Subcutaneous adipose tissue (tissue), 4 donors: ENCODE measurements around the gene GNG7. TPM values are rescaled to one million over a fixed set of nuclear protein-coding genes. Genes with fewer than 3 reads are reported as not detected.

Experiments
- CTCF ChIP-seq: fragments of 450-650 bp; IDR thresholded peaks from one replicate; pipeline ENCODE4 v1.5.1; 2016; ENCODE audit warnings: low read depth, mild to moderate bottlenecking, control low read depth, antibody characterized with exemption, moderate library complexity
- total RNA-seq, 4 donors: library from RNA; depleted of rRNA; stranded (reverse); fragments of >200 nt; gene quantifications; one replicate each; pipeline ENCODE4 v1.1.0, GENCODE V29; 2016

The GNG7 gene
- total RNA-seq, 4 donors from 2014 or later: 0.16 to 3.6 (median 0.82) TPM

- TF ChIP-seq CTCF: no peak
Observed at GRCh38 chr19:2582984-2583956, 119.2 kb downstream of the GNG7 start.

- TF ChIP-seq CTCF: no peak
Observed at GRCh38 chr19:2579678-2580280, 122.7 kb downstream of the GNG7 start.

GRCh38 chr19:2578901-2579677 is 123.4 kb downstream of the GNG7 start:
- no peak for TF ChIP-seq CTCF

- TF ChIP-seq CTCF: no peak
Observed at GRCh38 chr19:2578391-2578890, 124.1 kb downstream of the GNG7 start.

GRCh38 chr19:2577722-2578335 is 124.7 kb downstream of the GNG7 start:
- no peak for TF ChIP-seq CTCF

- no peak for TF ChIP-seq CTCF
Observed at GRCh38 chr19:2575734-2576481, 126.6 kb downstream of the GNG7 start.
